Lower lobe of right lung (tissue), 2 donors: ENCODE data around the gene TUBB3. TPM values are rescaled to one million over a fixed set of nuclear protein-coding genes. Genes with fewer than 3 reads are reported as not detected.

Source experiments
- ATAC-seq, 2 donors: fragments of 200-7000 bp; cut with Tn5 transposase; one replicate each; pipeline ENCODE4 v1.9.1; 2020 to 2022; ENCODE audit warnings: mild to moderate bottlenecking in 2 of 2, moderate library complexity in 2 of 2
- DNase-seq: peaks from one replicate; pipeline ENCODE4 v3.0.0-alpha.2; 2020
- H3K27ac ChIP-seq: fragments of 200-600 bp; one replicate; pipeline ENCODE4 v1.8.0; 2022
- H3K27me3 ChIP-seq: fragments of 200-600 bp; one replicate; pipeline ENCODE4 v1.8.0; 2022; ENCODE audit warnings: low read depth
- H3K36me3 ChIP-seq: fragments of 200-600 bp; one replicate; pipeline ENCODE4 v1.8.0; 2022; ENCODE audit warnings: mild to moderate bottlenecking
- H3K4me1 ChIP-seq: fragments of 200-600 bp; one replicate; pipeline ENCODE4 v1.8.0; 2022
- H3K4me3 ChIP-seq: fragments of 200-600 bp; one replicate; pipeline ENCODE4 v1.8.0; 2022; ENCODE audit warnings: mild to moderate bottlenecking
- H3K9me3 ChIP-seq: fragments of 200-600 bp; one replicate; pipeline ENCODE4 v1.8.0; 2022
- intact Hi-C: fragments of 100-400 bp; cut with DNase I; formaldehyde crosslinking; loops from one replicate; pipeline ENCODE4 v1.11.0; 2022
- total RNA-seq: library from RNA; stranded (reverse); fragmentation: NEBNext Ultra II Directional; extraction: Animal tissue kit (Norgen Biotek cat#: 25700); gene quantifications from one replicate; pipeline ENCODE4 v1.2.1, GENCODE V29; 2021
- TF ChIP-seq, protein P1 (sequence below): fragments of 200-600 bp; IDR thresholded peaks from one replicate; pipeline ENCODE4 v1.8.0; 2022; ENCODE audit warnings: antibody characterized with exemption, mild to moderate bottlenecking
- donor health status: DM: no; HTN: yes; CAD: no; lungs with severe emphysema.

TUBB3 gene
- total RNA-seq, 1 donor from 2014 or later: 2.1 TPM

DNA sequence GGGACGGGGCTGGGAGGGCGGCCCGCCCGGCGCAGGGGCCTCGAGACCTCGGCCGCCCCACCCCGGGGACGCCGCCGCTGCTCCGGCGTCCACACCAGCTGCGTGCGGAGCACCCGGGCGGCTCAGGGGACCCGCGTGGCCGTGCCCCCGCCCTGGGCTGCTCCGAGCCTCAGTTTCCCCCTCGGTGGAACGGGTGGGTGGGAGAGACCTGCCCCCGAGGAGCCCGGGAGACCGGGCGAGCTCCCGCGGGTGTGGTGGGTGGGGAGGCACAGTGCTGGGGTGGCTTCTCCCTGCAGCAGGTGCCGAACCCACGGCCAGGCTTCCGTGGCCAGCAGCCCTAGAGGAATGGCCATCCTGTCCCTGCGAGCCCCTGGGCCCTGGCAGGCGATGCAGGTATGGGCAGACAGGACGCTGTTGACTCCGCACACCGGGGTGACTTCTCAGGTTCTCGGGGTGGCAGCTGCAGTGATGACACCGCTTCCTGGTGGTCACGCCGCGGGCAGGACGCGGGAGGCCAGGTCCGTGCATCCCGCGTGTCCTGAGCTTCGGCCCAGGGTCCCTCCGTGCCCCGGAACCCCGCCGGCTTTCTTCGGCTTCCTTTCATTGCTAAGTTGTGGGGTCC lies 26.1 kb downstream of the TUBB3 start:
- peaks cover 5% of the 10 kb centered on the region for H3K36me3 ChIP-seq
- peak overlapping the region; percentile 11 for H3K27ac ChIP-seq
- H3K27me3 ChIP-seq: peaks cover 17% of the 10 kb centered on the region
- H3K9me3 ChIP-seq: no peaks in the 10 kb centered on the region
- peak overlapping the region; percentile 56 for H3K4me3 ChIP-seq
- H3K4me1 ChIP-seq: peaks cover 18% of the 10 kb centered on the region
- TF ChIP-seq, protein P1, sequence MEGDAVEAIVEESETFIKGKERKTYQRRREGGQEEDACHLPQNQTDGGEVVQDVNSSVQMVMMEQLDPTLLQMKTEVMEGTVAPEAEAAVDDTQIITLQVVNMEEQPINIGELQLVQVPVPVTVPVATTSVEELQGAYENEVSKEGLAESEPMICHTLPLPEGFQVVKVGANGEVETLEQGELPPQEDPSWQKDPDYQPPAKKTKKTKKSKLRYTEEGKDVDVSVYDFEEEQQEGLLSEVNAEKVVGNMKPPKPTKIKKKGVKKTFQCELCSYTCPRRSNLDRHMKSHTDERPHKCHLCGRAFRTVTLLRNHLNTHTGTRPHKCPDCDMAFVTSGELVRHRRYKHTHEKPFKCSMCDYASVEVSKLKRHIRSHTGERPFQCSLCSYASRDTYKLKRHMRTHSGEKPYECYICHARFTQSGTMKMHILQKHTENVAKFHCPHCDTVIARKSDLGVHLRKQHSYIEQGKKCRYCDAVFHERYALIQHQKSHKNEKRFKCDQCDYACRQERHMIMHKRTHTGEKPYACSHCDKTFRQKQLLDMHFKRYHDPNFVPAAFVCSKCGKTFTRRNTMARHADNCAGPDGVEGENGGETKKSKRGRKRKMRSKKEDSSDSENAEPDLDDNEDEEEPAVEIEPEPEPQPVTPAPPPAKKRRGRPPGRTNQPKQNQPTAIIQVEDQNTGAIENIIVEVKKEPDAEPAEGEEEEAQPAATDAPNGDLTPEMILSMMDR: no peak
- ATAC-seq (peak in 1 of 2 donors; percentile 1), DNase-seq (no peak)
- intact Hi-C loops: no loop called here

DNA sequence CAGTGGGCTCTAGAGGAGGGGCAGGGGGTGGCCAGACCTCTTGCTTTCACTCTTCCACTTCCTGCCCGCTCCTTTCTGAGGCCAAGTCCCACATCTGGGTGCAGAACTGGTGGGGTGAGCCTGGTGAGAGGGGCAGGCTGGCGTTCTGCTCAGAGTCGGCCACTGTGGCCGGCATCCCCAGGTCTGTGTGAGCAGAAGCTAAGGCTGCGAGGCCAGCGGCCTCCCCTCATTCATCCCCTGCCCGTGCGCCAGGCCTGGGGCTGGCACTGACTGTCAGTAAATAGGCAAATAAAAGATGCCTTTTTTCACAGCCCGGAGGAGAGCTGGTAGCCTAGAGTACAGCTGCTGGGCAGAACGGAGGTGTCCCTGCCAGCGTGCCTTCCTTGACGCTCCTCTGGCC lies 26.6 kb downstream of the TUBB3 start:
- Histone ChIP-seq H3K27me3 (peaks cover 13% of the 10 kb centered on the region), H3K9me3 (no peaks in the 10 kb centered on the region), H3K4me1 (peaks cover 18% of the 10 kb centered on the region), H3K27ac (no peak overlapping the region), H3K4me3 (peak overlapping the region; percentile 56), H3K36me3 (peaks cover 7% of the 10 kb centered on the region)
- ATAC-seq (no peak), DNase-seq (no peak)
- intact Hi-C loops: no loop called here
- TF ChIP-seq, protein P1: no peak

DNA sequence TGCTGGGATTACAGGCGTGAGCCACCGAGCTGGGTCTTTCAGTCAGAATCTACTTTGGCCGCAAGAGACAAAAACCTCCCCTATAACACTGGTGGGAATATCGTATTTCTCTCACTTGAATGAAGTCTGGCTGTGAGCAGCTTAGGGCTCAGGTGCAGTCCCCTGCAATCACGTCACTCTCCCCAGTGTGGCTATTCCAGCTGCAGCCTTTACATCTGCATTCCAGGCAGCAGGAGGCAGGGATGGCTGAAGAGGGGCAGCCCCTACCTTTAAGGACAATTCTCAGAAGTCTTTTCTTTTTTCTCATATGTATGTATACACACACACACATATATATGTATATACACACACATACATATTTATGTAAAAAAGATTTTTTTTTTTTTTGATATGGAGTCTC lies 28.4 kb downstream of the TUBB3 start:
- ATAC-seq: no peak
- TF ChIP-seq, protein P1: no peak

DNA sequence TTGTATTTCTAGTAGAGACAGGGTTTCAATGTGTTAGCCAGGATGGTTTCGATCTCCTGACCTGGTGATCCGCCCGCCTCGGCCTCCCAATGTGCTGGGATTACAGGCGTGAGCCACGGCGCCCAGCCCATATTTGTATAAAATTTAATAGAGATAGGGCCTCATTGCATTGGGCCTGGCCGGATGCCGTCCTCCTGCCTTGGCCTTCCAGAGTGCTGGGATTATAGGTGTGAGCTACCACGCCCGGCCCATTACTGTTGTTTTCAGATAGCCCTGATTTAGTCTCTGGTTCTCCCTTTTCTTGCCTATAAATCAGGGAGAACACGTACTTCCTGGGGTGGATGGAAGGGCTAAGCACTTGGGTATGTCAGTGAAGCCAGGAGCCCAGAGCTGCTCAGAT lies 28.9 kb downstream of the TUBB3 start:
- Histone ChIP-seq H3K27me3 (peaks cover 5% of the 10 kb centered on the region), H3K4me3 (no peak overlapping the region), H3K36me3 (peaks cover 28% of the 10 kb centered on the region), H3K9me3 (no peaks in the 10 kb centered on the region), H3K27ac (no peak overlapping the region), H3K4me1 (peaks cover 18% of the 10 kb centered on the region)
- no peak for ATAC-seq
- intact Hi-C loops: no loop called here
- TF ChIP-seq, protein P1: no peak
- no peak for DNase-seq

More for the DNA sequence above, 28.4 kb downstream of the TUBB3 start:
- Histone ChIP-seq H3K27me3 (peaks cover 5% of the 10 kb centered on the region), H3K4me1 (peaks cover 18% of the 10 kb centered on the region), H3K27ac (no peak overlapping the region), H3K36me3 (peaks cover 23% of the 10 kb centered on the region), H3K4me3 (no peak overlapping the region), H3K9me3 (no peaks in the 10 kb centered on the region)
- intact Hi-C loops: no loop called here
- DNase-seq: no peak

DNA sequence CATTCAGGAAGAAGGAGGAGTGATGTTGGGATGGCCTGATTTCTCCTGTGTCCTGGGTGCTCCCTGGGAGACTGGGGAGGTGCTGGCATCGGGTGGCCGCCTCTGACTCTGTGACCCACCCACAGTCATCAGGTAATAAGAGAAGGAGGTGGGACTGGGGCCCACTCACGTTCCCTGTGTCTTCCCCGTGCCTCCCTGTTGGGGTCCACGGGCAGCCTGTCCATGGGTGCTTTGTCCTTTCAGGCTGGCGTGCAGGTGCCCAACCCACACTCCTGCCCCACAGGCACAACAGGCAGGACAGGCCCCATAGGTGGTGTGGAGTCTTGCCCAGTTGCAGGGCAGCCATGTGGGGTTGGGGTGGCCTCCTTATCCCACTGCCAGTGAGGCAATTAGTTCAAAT lies 29.4 kb downstream of the TUBB3 start:
- ATAC-seq: no peak
- H3K27me3 ChIP-seq: peaks cover under 1% of the 10 kb centered on the region
- TF ChIP-seq, protein P1: no peak
- H3K4me1 ChIP-seq: peaks cover 15% of the 10 kb centered on the region
- no peak overlapping the region for H3K4me3 ChIP-seq
- DNase-seq: no peak
- H3K9me3 ChIP-seq: no peaks in the 10 kb centered on the region
- intact Hi-C loops: no loop called here
- no peak overlapping the region for H3K27ac ChIP-seq
- peaks cover 31% of the 10 kb centered on the region for H3K36me3 ChIP-seq
